Measurements from ENCODE around the gene EML4. TPM values are rescaled to one million over a fixed set of nuclear protein-coding genes. Genes with fewer than 3 reads are reported as not detected.

The EML4 gene
- total RNA-seq, 1 donor from 2014 or later: 50.8 TPM

- peaks cover 2% of the 10 kb centered on the region for H3K27me3 Mint-ChIP-seq (ENCODE audit: unreplicated experiment)
- H3K9me3 Mint-ChIP-seq (ENCODE audit: unreplicated experiment): no peaks in the 10 kb centered on the region
- no peaks in the 10 kb centered on the region for H3K4me1 Mint-ChIP-seq (ENCODE audit: low read depth, unreplicated experiment)
- no peaks in the 10 kb centered on the region for H3K36me3 Mint-ChIP-seq (ENCODE audit: unreplicated experiment)
- DNase-seq: no peak
- no peak for TF ChIP-seq CTCF (IDR thresholded peaks at IDR 0.05; ENCODE audit: partially characterized antibody, unreplicated experiment)
- H3K27ac Mint-ChIP-seq (ENCODE audit: unreplicated experiment): no peak overlapping the region
- no peak overlapping the region for H3K4me3 Mint-ChIP-seq (ENCODE audit: unreplicated experiment)
Measured at GRCh38 chr2:42382144-42382543, 213.0 kb downstream of the EML4 start.

Other genes with a start within 250 kb of the EML4 start
- gene PKDCC, start 121.3 kb upstream of the EML4 start, total RNA-seq (ENCODE audit: unreplicated experiment): 959 TPM
- 98.8 TPM for gene COX7A2L, start 191.9 kb downstream of the EML4 start, total RNA-seq (ENCODE audit: unreplicated experiment)